Measurements from ENCODE around the gene CATSPERE. TPM values are rescaled to one million over a fixed set of nuclear protein-coding genes. Genes with fewer than 3 reads are reported as not detected.

The CATSPERE gene, protein sequence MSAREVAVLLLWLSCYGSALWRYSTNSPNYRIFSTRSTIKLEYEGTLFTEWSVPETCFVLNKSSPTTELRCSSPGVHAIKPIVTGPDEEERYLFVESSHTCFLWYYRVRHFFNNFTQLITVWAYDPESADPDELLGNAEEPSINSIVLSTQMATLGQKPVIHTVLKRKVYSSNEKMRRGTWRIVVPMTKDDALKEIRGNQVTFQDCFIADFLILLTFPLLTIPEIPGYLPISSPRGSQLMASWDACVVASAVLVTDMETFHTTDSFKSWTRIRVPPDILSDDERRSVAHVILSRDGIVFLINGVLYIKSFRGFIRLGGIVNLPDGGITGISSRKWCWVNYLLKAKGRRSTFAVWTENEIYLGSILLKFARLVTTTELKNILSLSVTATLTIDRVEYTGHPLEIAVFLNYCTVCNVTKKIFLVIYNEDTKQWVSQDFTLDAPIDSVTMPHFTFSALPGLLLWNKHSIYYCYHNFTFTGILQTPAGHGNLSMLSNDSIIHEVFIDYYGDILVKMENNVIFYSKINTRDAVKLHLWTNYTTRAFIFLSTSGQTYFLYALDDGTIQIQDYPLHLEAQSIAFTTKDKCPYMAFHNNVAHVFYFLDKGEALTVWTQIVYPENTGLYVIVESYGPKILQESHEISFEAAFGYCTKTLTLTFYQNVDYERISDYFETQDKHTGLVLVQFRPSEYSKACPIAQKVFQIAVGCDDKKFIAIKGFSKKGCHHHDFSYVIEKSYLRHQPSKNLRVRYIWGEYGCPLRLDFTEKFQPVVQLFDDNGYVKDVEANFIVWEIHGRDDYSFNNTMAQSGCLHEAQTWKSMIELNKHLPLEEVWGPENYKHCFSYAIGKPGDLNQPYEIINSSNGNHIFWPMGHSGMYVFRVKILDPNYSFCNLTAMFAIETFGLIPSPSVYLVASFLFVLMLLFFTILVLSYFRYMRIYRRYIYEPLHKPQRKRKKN
- total RNA-seq = under 1 TPM; 0.17 TPM

DNA sequence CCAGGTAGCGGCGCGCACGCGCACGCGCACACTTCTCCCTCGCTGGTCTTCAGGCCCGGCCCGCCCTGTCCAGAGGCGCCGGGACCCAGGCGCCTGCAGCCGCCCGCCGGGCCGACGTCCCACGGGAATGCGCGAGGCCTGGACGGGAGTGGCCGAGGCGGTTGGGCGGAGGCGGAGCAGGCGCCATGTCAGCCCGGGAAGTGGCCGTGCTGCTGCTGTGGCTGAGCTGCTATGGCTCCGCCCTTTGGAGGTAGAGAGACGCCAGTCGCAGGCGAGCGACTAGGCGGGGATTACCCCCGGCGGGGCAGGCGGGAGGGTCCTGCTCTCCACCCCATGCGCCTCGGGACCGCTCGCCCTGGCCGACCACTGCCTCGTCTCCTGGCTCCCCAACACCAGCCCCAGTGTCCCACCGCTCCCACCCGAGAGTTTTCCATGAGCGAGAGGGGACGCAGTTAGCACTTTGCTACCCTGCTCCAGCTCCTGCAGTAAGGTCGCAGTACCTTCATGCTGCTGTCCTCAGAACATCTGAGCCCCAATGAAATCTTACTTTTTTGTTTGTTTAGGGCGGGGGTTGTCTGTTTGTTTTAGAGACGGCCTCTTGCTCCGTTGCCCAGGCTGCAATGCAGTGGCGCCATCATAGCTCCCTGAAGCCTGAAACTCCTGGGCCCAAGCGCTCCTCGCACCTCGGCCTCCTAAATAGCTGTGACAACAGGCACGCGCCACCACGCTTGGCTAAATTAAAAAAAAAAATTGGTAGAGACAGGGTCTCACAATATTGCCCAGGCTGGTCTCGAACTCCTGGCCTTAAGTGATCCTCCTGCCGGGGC lies at the start of gene CATSPERE:
CATSPERE (plus strand) TSS at position 29 of the 827 bp plus-strand sequence; CDS start at position 186, 157 bp downstream.
- H3K9me3 Mint-ChIP-seq = peaks cover 5% of the 10 kb centered on the region
- no peaks in the 10 kb centered on the region for H3K27me3 Mint-ChIP-seq (ENCODE audit: low read depth)
- peaks cover 3% of the 10 kb centered on the region for H3K36me3 Mint-ChIP-seq (ENCODE audit: low read depth)
- peaks cover 12% of the 10 kb centered on the region for H3K4me1 Mint-ChIP-seq (ENCODE audit: low read depth)
- CTCF ChIA-PET = interaction anchor here (0.7 to 0.8 kb wide), 2 partner anchors 142 to 340 kb away, joined by 3 read pairs; no protein-coding TSS in a partner anchor
- intact Hi-C loops (cut with micrococcal nuclease) = loop anchor here (1.0 kb wide), 2 partner anchors 9 to 191 kb away; no protein-coding TSS in a partner anchor
- peak within 1 kb of the TSS; percentile 97 for H3K27ac Mint-ChIP-seq
- DNase-seq = peak; percentile 80
- peak within 1 kb of the TSS; percentile 90 for H3K4me3 Mint-ChIP-seq

DNA sequence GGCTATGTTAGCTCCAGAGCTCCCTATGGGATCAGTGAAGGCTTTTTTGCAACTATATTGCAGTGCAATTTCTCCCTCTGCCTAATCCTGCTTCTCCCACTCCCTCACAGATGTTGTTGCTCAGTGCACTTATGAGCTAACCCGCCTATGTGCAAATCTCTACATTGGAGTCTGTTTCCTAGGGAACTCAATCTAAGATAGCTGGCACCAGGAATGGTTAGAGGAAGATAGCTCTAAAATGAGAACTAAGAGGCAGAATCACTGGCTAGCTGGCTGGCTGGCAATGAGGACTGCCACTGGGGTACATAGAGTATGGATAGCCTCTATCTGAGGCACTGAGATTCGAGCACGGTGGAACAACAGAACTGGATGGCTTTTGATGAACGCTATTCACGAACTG lies 48.9 kb upstream of the CATSPERE start:
- intact Hi-C loops (cut with micrococcal nuclease) = no loop called here
- Mint-ChIP-seq H3K27ac (no peak overlapping the region), H3K27me3 (ENCODE audit: low read depth) (no peaks in the 10 kb centered on the region), H3K36me3 (ENCODE audit: low read depth) (peaks cover 75% of the 10 kb centered on the region), H3K9me3 (peaks cover 4% of the 10 kb centered on the region), H3K4me1 (ENCODE audit: low read depth) (peaks cover 4% of the 10 kb centered on the region), H3K4me3 (no peak overlapping the region)
- no peak for DNase-seq
- CTCF ChIA-PET = interaction anchor here (1.1 kb wide), 1 partner anchor 192 kb away, joined by 3 read pairs; no protein-coding TSS in a partner anchor

DNA sequence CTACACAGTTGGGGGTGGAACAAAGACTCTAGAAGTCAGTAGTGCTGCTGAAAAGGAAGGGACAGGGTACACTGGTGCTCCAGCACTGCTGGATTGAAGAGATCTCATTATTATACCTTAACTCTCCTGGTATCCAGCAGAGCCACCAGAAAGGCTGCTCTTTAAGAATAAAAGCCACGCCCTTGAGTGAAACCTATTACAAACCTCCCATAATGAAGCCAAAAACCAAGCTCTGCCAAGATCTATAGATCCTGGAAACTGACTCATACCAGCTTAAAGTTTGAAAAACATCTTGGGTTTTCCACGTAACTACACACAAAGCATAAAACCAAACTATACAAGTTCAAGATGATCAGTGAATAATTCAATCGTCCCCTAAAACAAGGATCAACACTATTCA lies 47.3 kb upstream of the CATSPERE start:
- Mint-ChIP-seq H3K9me3 (no peaks in the 10 kb centered on the region), H3K27ac (no peak overlapping the region), H3K4me3 (no peak overlapping the region), H3K36me3 (ENCODE audit: low read depth) (peaks cover 74% of the 10 kb centered on the region), H3K27me3 (ENCODE audit: low read depth) (no peaks in the 10 kb centered on the region), H3K4me1 (ENCODE audit: low read depth) (peaks cover 4% of the 10 kb centered on the region)
- no peak for DNase-seq
- CTCF ChIA-PET = no interaction called here
- intact Hi-C loops (cut with micrococcal nuclease) = no loop called here

DNA sequence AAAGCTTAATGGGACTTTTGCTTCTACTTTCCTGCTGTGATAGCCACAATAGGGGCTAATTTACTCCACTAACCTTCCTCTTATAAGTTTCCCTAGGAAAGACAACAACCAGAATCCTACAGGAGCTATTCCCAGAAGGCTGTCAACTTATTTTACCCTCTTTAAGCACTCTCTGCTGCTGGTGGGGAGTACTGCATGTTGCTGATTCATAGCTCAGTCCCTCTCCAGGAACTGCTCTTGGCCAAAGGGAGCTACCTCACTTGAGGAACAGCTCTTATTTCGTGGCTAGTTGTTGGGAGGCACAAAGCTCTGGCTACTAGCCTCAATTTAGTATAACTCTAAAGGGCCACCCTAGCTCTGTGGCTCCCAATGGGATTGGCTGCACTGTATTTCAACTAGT lies 46.5 kb upstream of the CATSPERE start:
- no peak for DNase-seq
- H3K9me3 Mint-ChIP-seq = no peaks in the 10 kb centered on the region
- H3K36me3 Mint-ChIP-seq (ENCODE audit: low read depth) = peaks cover 74% of the 10 kb centered on the region
- H3K27ac Mint-ChIP-seq = no peak overlapping the region
- CTCF ChIA-PET = interaction anchor here (1.1 kb wide), 1 partner anchor 115 kb away, joined by 6 read pairs; no protein-coding TSS in a partner anchor
- H3K4me1 Mint-ChIP-seq (ENCODE audit: low read depth) = peaks cover 4% of the 10 kb centered on the region
- H3K27me3 Mint-ChIP-seq (ENCODE audit: low read depth) = no peaks in the 10 kb centered on the region
- intact Hi-C loops (cut with micrococcal nuclease) = no loop called here
- no peak overlapping the region for H3K4me3 Mint-ChIP-seq

DNA sequence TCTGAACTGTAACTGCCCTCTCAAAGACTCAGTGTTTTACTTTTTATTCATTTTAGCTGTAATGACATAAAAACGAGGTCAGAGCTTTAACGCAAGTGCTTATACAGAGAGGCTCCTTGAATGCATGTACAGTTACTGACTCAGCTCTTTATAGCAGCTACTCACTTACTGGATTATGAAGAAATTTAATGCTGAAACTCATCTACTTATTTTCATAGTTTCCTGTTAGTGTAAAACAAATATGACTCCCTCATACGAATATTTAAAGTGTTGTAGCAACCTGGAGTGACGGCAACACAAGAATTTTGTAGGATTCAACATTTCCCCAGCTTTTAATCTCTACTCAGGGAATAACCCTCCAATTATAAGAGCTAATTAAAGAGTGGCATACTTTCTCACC lies 42.0 kb upstream of the CATSPERE start:
- Mint-ChIP-seq H3K9me3 (no peaks in the 10 kb centered on the region), H3K27me3 (ENCODE audit: low read depth) (no peaks in the 10 kb centered on the region), H3K4me1 (ENCODE audit: low read depth) (peaks cover 2% of the 10 kb centered on the region), H3K27ac (no peak overlapping the region), H3K36me3 (ENCODE audit: low read depth) (peaks cover 51% of the 10 kb centered on the region), H3K4me3 (no peak overlapping the region)
- no peak for DNase-seq
- CTCF ChIA-PET = no interaction called here
- intact Hi-C loops (cut with micrococcal nuclease) = no loop called here

DNA sequence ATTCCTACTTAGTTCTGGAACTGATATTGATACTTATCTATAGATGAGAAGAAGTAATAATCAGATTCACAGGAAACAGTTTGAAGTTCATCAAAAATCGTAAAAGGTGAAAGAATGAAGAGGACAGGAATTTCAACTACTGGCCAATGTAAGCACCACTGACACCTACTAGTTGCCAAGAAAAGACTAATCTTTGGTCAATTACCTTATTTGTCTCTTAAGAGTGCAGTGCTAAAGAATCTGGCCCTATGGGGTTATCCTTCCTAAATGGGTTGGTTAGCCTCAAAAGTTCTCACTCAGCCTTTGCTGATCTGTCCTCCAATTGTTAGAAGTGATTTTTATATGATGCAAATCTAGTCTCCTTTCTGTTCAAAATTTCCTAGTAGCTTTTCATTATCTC lies 38.9 kb upstream of the CATSPERE start:
- Mint-ChIP-seq H3K4me3 (no peak overlapping the region), H3K36me3 (ENCODE audit: low read depth) (peaks cover 39% of the 10 kb centered on the region), H3K4me1 (ENCODE audit: low read depth) (peaks cover 2% of the 10 kb centered on the region), H3K27ac (no peak overlapping the region), H3K27me3 (ENCODE audit: low read depth) (no peaks in the 10 kb centered on the region), H3K9me3 (no peaks in the 10 kb centered on the region)
- intact Hi-C loops (cut with micrococcal nuclease) = no loop called here
- CTCF ChIA-PET = interaction anchor here (0.8 kb wide), 1 partner anchor 161 kb away, joined by 3 read pairs; no protein-coding TSS in a partner anchor
- DNase-seq = no peak

DNA sequence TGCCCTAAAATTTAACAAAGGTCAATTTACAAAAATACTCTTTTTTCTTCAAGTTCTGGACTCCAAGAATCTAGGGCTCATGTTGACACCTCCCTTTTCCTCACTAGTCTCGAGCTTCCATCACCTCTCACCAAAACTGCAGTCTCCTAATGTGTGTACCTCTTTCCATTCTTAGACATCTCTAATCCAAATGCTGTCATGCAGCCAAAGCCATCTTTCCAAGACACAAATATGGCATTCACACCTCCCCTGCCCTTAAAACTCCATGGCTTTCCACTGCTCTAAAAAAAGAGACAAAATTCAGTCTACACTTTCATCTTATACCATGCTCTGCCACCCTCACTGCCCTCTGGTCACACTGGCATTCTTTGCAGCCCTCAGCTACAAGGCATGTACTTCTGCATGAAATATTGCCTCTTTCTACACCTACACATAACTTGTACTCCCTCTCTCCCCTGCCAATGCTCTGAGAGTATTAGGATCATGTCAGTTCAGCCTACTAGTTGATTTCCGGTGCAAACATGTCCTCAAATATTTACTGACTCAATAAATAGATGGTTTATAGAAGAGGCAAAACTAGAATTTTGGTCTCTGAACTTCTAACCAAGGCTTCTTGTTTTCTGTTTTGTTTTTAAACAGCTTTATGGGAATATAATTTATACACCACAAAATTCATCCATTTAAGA lies 36.3 kb upstream of the CATSPERE start:
- CTCF ChIA-PET = no interaction called here
- Mint-ChIP-seq H3K4me1 (ENCODE audit: low read depth) (peaks cover 7% of the 10 kb centered on the region), H3K9me3 (no peaks in the 10 kb centered on the region), H3K36me3 (ENCODE audit: low read depth) (peaks cover 28% of the 10 kb centered on the region), H3K4me3 (no peak overlapping the region), H3K27me3 (ENCODE audit: low read depth) (no peaks in the 10 kb centered on the region), H3K27ac (no peak overlapping the region)
- intact Hi-C loops (cut with micrococcal nuclease) = no loop called here
- no peak for DNase-seq

DNA sequence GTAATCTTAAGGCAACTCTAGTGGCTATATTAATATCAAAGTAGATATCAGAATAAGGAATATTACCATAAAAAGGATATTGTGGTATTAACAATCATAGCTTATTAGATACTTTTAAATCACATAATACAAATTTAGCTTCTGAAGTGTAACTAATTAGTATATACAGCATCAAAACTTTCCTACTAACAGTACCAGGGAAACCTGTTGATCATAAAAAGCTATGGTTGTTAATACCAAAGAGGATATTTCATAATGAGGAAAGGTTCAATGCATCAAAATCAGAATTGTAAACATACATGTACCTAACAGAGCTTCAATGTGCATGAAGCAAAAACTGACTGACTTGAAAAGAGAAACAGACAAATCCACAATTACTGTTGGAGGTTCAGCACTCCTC lies 33.4 kb upstream of the CATSPERE start:
- no peaks in the 10 kb centered on the region for H3K9me3 Mint-ChIP-seq
- H3K4me1 Mint-ChIP-seq (ENCODE audit: low read depth) = peaks cover 7% of the 10 kb centered on the region
- intact Hi-C loops (cut with micrococcal nuclease) = no loop called here
- CTCF ChIA-PET = no interaction called here
- no peak overlapping the region for H3K4me3 Mint-ChIP-seq
- no peaks in the 10 kb centered on the region for H3K27me3 Mint-ChIP-seq (ENCODE audit: low read depth)
- no peak overlapping the region for H3K27ac Mint-ChIP-seq
- DNase-seq = no peak
- H3K36me3 Mint-ChIP-seq (ENCODE audit: low read depth) = peaks cover 31% of the 10 kb centered on the region

DNA sequence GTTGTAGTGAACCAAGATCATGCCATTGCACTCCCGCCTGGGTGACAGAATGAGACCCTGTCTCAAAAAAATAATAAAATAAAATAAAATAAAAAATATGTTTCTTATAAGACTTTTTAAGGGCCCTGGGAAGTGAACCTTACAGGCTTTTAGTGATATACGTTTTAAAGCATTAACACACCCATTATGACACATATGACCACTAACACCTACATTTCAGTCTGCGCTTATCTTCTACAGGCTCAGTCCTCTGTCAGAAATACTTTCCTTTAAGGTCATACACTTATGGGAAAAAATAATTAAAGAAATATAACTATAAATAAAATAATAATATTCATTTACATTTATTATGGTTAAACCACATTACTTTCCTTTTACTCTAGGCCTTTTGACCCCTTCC lies 31.3 kb upstream of the CATSPERE start:
- Mint-ChIP-seq H3K4me1 (ENCODE audit: low read depth) (peaks cover 10% of the 10 kb centered on the region), H3K27me3 (ENCODE audit: low read depth) (no peaks in the 10 kb centered on the region), H3K36me3 (ENCODE audit: low read depth) (peaks cover 26% of the 10 kb centered on the region), H3K9me3 (no peaks in the 10 kb centered on the region), H3K4me3 (no peak overlapping the region), H3K27ac (no peak overlapping the region)
- DNase-seq = no peak
- CTCF ChIA-PET = no interaction called here
- intact Hi-C loops (cut with micrococcal nuclease) = no loop called here

DNA sequence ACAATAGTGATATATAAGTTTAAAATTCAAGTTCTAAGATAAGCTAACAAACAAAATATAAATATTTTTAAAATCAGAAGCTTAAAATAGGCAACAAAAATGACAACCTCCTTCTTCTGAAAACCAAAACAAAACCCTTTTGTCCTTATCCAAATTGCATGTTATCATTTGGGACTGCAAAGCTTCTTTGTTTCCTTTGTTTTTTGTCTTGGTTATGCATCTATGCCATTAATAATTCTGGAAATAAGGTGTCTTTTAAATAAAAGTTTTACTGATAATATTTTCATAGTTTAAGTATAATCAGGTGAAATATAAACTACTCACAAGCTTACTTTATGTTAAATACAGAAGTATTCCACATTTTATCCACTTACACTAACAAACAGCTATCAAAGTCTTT lies 29.9 kb upstream of the CATSPERE start:
- intact Hi-C loops (cut with micrococcal nuclease) = no loop called here
- CTCF ChIA-PET = interaction anchor here (0.7 kb wide), 1 partner anchor 627 kb away, joined by 5 read pairs; no protein-coding TSS in a partner anchor
- no peaks in the 10 kb centered on the region for H3K27me3 Mint-ChIP-seq (ENCODE audit: low read depth)
- H3K36me3 Mint-ChIP-seq (ENCODE audit: low read depth) = peaks cover 32% of the 10 kb centered on the region
- no peak overlapping the region for H3K27ac Mint-ChIP-seq
- DNase-seq = no peak
- no peak overlapping the region for H3K4me3 Mint-ChIP-seq
- peaks cover 19% of the 10 kb centered on the region for H3K4me1 Mint-ChIP-seq (ENCODE audit: low read depth)
- no peaks in the 10 kb centered on the region for H3K9me3 Mint-ChIP-seq

DNA sequence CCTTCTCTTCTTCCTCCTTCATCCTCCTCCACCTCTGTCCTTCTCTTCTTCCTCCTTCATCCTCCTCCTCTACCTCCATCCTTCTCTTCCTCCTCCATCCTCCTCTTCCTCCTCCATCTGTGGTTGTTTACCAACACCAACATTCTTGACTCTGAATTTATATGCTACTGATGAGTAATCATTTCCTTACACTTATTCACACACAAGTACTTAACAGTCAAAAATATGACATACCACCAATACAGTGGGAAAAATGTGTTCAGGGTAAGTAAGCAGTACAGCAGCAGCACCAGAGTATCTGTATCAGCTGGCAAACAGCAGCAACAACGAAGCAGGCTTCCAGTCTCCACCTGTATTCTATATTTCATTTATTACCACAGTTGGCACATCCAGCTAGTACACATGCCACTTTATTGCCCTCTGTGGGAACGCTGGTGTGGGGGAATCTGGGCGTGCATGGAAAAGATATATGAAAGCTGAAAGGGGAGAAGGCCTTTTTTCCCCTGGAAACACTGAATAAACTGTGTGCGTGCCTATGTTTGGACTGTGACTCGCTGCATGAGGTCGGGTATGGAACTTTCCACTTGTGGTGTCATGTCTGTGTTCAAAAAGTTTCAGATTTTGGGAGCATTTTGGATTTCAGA lies 25.4 kb upstream of the CATSPERE start:
- peaks cover 27% of the 10 kb centered on the region for H3K36me3 Mint-ChIP-seq (ENCODE audit: low read depth)
- H3K4me3 Mint-ChIP-seq = peak overlapping the region; percentile 11
- peaks cover 47% of the 10 kb centered on the region for H3K4me1 Mint-ChIP-seq (ENCODE audit: low read depth)
- peak; percentile 31 for DNase-seq
- H3K9me3 Mint-ChIP-seq = no peaks in the 10 kb centered on the region
- no peaks in the 10 kb centered on the region for H3K27me3 Mint-ChIP-seq (ENCODE audit: low read depth)
- intact Hi-C loops (cut with micrococcal nuclease) = loop anchor here (1.0 kb wide), 1 partner anchor 15 kb away; no protein-coding TSS in a partner anchor
- CTCF ChIA-PET = no interaction called here
- H3K27ac Mint-ChIP-seq = peak overlapping the region; percentile 87
